ENCODE results near the gene PILRA. TPM values are rescaled to one million over a fixed set of nuclear protein-coding genes. Genes with fewer than 3 reads are reported as not detected.
A peak's percentile ranks its signal among the peaks of the same experiment; 100 is the strongest.

The PILRA gene
- total RNA-seq, 4 donors from 2014 or later: 2.5 to 10.7 (median 4.7) TPM

DNA sequence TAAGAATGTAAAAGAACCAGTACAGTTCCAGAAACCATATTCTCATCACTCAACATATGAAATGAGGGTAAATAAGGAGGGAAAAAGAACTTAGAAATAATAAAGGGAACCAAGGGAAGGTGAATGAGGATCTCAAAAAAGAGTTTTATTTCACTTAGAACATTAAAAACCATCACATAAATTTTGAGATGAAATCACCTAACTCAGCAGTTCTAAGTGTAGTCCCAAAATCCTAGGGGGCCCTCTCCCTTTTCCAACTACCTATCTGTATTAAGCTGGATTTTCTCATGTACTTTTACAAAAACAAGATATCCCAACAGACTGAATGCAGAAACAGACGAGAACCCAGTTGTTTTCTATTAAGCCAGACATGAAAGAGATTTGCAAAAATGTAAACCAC is 52.1 kb downstream of the PILRA start:
- TF ChIP-seq EP300 (IDR thresholded peaks at IDR 0.05): no peak
- no peak for TF ChIP-seq CTCF (IDR thresholded peaks at IDR 0.05)
- no peak for TF ChIP-seq POLR2AphosphoS5 (IDR thresholded peaks at IDR 0.05)
- no peak for TF ChIP-seq POLR2A (IDR thresholded peaks at IDR 0.05)
- no peak overlapping the region for H3K4me3 ChIP-seq
- H3K4me1 ChIP-seq: peaks cover 0 to 11% (median 0%) of the 10 kb centered on the region in 3 donors
- no peak for ATAC-seq
- no peaks in the 10 kb centered on the region for H3K9me3 ChIP-seq
- H3K27me3 ChIP-seq: no peaks in the 10 kb centered on the region
- no peak overlapping the region for H3K27ac ChIP-seq
- H3K36me3 ChIP-seq: peaks cover 0 to 16% of the 10 kb centered on the region in 2 donors
- WGBS, 2 donors (ENCODE audit: low coverage in 1 of 2): 20 to 86% methylated on average over 1 of the region's 1 CpG

GRCh38 chr7:100426516-100426915 is 53.2 kb downstream of the PILRA start:
- Histone ChIP-seq H3K27me3 (no peaks in the 10 kb centered on the region), H3K9me3 (no peaks in the 10 kb centered on the region), H3K36me3 (peaks cover 0 to 16% of the 10 kb centered on the region in 2 donors), H3K4me1 (peaks cover 0 to 23% (median 9%) of the 10 kb centered on the region in 3 donors), H3K4me3 (no peak overlapping the region), H3K27ac (no peak overlapping the region)
- TF ChIP-seq POLR2A (IDR thresholded peaks at IDR 0.05) (no peak), EP300 (IDR thresholded peaks at IDR 0.05) (no peak), CTCF (IDR thresholded peaks at IDR 0.05) (no peak), POLR2AphosphoS5 (IDR thresholded peaks at IDR 0.05) (no peak)
- ATAC-seq: no peak

DNA sequence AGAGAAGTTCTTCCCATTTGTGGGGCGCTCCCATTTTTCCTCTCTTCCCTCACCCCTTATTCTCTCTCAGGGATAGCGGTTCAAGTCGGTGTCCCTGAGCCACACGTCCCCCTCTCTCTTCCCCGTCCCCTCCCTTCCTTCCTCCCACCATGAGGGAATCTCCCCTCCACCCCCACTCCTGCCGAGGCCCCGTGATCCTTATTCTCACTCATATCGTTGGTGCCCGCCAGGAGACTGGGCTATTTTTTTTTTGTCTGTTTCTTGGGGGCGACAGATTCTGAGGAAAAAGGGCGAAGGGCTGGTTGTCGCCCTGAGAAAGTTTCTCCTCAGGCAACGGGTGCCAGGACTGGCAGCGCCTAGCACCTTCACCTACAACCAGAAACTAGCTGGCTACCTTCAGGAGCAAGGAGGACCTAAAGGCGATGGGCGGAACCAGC is 54.5 kb downstream of the PILRA start:
- Histone ChIP-seq H3K4me3 (peak overlapping the region; percentile 91 to 95), H3K9me3 (no peaks in the 10 kb centered on the region), H3K27ac (peak overlapping the region in 3 of 4 donors; percentile 98 to 99 (median 99)), H3K27me3 (no peaks in the 10 kb centered on the region), H3K4me1 (peaks cover 0 to 35% (median 21%) of the 10 kb centered on the region in 3 donors), H3K36me3 (peaks cover 0 to 28% of the 10 kb centered on the region in 2 donors)
- TF ChIP-seq EP300 (IDR thresholded peaks at IDR 0.05) (no peak), CTCF (IDR thresholded peaks at IDR 0.05) (no peak), POLR2AphosphoS5 (IDR thresholded peaks at IDR 0.05) (no peak), POLR2A (IDR thresholded peaks at IDR 0.05) (no peak)
- 44 to 70% methylated on average over 5 to 7 of the region's 16 CpGs for WGBS, 2 donors (ENCODE audit: low coverage in 1 of 2)
- ATAC-seq: no peak

GRCh38 chr7:100428199-100428966 is 55.1 kb downstream of the PILRA start, which contains the start of gene ZCWPW1:
ZCWPW1 (minus strand) TSS chr7:100428703; CDS start chr7:100420649, 8,054 bp downstream.
- H3K4me1 ChIP-seq: peaks cover 0 to 41% (median 23%) of the 10 kb centered on the region in 3 donors
- H3K36me3 ChIP-seq: peaks cover 0 to 28% of the 10 kb centered on the region in 2 donors
- ATAC-seq: peak; percentile 73
- no peaks in the 10 kb centered on the region for H3K9me3 ChIP-seq
- peak within 1 kb of the TSS; percentile 91 to 95 for H3K4me3 ChIP-seq
- H3K27me3 ChIP-seq: no peaks in the 10 kb centered on the region
- peak in 3 of 4 experiments; percentile 6 to 41 (median 19) for TF ChIP-seq CTCF (IDR thresholded peaks at IDR 0.05)
- TF ChIP-seq POLR2AphosphoS5 (IDR thresholded peaks at IDR 0.05): peak; percentile 100
- TF ChIP-seq POLR2A (IDR thresholded peaks at IDR 0.05): peak; percentile 100
- no peak for TF ChIP-seq EP300 (IDR thresholded peaks at IDR 0.05)
- peak within 1 kb of the TSS; percentile 94 to 99 (median 98) for H3K27ac ChIP-seq
- WGBS, 2 donors (ENCODE audit: low coverage in 1 of 2): 1% methylated on average over 20 to 21 of the region's 66 CpGs

Data from gastroesophageal sphincter (tissue), 4 donors.